GM10266 (cell line): ENCODE measurements around the gene HSF2BP.
"Not testable (repeated sequence)": the region's sequence is repeated elsewhere in the genome, so short reads cannot be mapped to it uniquely, and the experiment has no call there.

Experiments
- DNase-seq: peaks from one replicate; pipeline ENCODE4 v3.0.0; 2012; ENCODE audit errors: extremely low spot score

Gene HSF2BP

GRCh38 chr21:43516860-43517627, 142.2 kb downstream of the HSF2BP start:
- DNase-seq, result not testable (repeated sequence)

- DNase-seq, result not testable (repeated sequence)
Measured at GRCh38 chr21:43516295-43516847, 142.9 kb downstream of the HSF2BP start.

- not testable (repeated sequence) for DNase-seq
Measured at GRCh38 chr21:43514834-43515233, 144.5 kb downstream of the HSF2BP start.

GRCh38 chr21:43513023-43513422, 146.3 kb downstream of the HSF2BP start:
- not testable (repeated sequence) for DNase-seq

- not testable (repeated sequence) for DNase-seq
Measured at GRCh38 chr21:43511209-43511608, 148.1 kb downstream of the HSF2BP start.

- DNase-seq, result not testable (repeated sequence)
Measured at GRCh38 chr21:43510669-43511068, 148.6 kb downstream of the HSF2BP start.

GRCh38 chr21:43503892-43504291, 155.4 kb downstream of the HSF2BP start:
- not testable (repeated sequence) for DNase-seq

GRCh38 chr21:43503075-43503750, 156.1 kb downstream of the HSF2BP start:
- not testable (repeated sequence) for DNase-seq

GRCh38 chr21:43502407-43503071, 156.7 kb downstream of the HSF2BP start:
- not testable (repeated sequence) for DNase-seq

- not testable (repeated sequence) for DNase-seq
Measured at GRCh38 chr21:43498924-43499323, 160.4 kb downstream of the HSF2BP start.

- not testable (repeated sequence) for DNase-seq
Measured at GRCh38 chr21:43498065-43498464, 161.2 kb downstream of the HSF2BP start.

GRCh38 chr21:43494279-43495012, 164.8 kb downstream of the HSF2BP start:
- DNase-seq, result not testable (repeated sequence)

- DNase-seq, result not testable (repeated sequence)
Measured at GRCh38 chr21:43493471-43493870, 165.8 kb downstream of the HSF2BP start.

- DNase-seq, result not testable (repeated sequence)
Measured at GRCh38 chr21:43488235-43488634, 171.1 kb downstream of the HSF2BP start.

GRCh38 chr21:43486051-43486450, 173.2 kb downstream of the HSF2BP start:
- not testable (repeated sequence) for DNase-seq

GRCh38 chr21:43485016-43485415, 174.3 kb downstream of the HSF2BP start:
- not testable (repeated sequence) for DNase-seq

GRCh38 chr21:43479197-43479596, 180.1 kb downstream of the HSF2BP start:
- not testable (repeated sequence) for DNase-seq
